Lower leg skin (tissue), 3 donors: Measurements from ENCODE around the gene GRAP2.

Experiments
- CTCF ChIP-seq, 3 donors: fragments of 450-650 bp; IDR thresholded peaks; one replicate each; pipeline ENCODE4 v1.5.1; 2016; ENCODE audit warnings: antibody characterized with exemption in 3 of 3, mild to moderate bottlenecking in 3 of 3, moderate library complexity in 2 of 3
- POLR2A ChIP-seq, 2 donors: fragments of 450-650 bp; IDR thresholded peaks; one replicate each; pipeline ENCODE4 v1.6.1; 2016 to 2017; ENCODE audit warnings: antibody characterized with exemption in 2 of 2, mild to moderate bottlenecking in 1 of 2, moderate library complexity in 1 of 2

- no peak for TF ChIP-seq POLR2A (IDR thresholded peaks at IDR 0.05)
- no peak for TF ChIP-seq CTCF (IDR thresholded peaks at IDR 0.05)
Measured at GRCh38 chr22:39871008-39871798, 29.7 kb upstream of the GRAP2 start.
